HEK293T (cell line): ENCODE measurements around the gene GATAD2A.

Source experiments
- BHLHE40 ChIP-seq: fragments of 450-650 bp; IDR thresholded peaks from 2 replicates; pipeline ENCODE4 v1.6.1; 2016; ENCODE audit warnings: mild to moderate bottlenecking, moderate library complexity, borderline replicate concordance
- CTBP1 ChIP-seq: fragments of 450-650 bp; IDR thresholded peaks from 2 replicates; pipeline ENCODE4 v1.6.1; 2016; ENCODE audit warnings: borderline replicate concordance
- ELF4 ChIP-seq: fragments of 450-650 bp; IDR thresholded peaks from 2 replicates; pipeline ENCODE4 v1.6.1; 2017; ENCODE audit warnings: antibody characterized with exemption
- FOXA1 ChIP-seq: fragments of 450-650 bp; IDR thresholded peaks from 2 replicates; pipeline ENCODE4 v1.6.1; 2016; ENCODE audit warnings: mild to moderate bottlenecking
- FOXK2 ChIP-seq: fragments of 450-650 bp; IDR thresholded peaks from 2 replicates; pipeline ENCODE4 v1.6.1; 2016; ENCODE audit warnings: mild to moderate bottlenecking
- FOXM1 ChIP-seq: fragments of 450-650 bp; IDR thresholded peaks from 2 replicates; pipeline ENCODE4 v1.6.1; 2017; ENCODE audit warnings: mild to moderate bottlenecking, borderline replicate concordance
- NFRKB ChIP-seq: fragments of 450-650 bp; IDR thresholded peaks from 2 replicates; pipeline ENCODE4 v1.6.1; 2016; ENCODE audit warnings: mild to moderate bottlenecking, moderate library complexity
- SP1 ChIP-seq: fragments of 450-650 bp; IDR thresholded peaks from 2 replicates; pipeline ENCODE4 v1.6.1; 2017
- SUZ12 ChIP-seq: fragments of 450-650 bp; IDR thresholded peaks from 2 replicates; pipeline ENCODE4 v1.6.1; 2016; ENCODE audit warnings: mild to moderate bottlenecking
- TARDBP ChIP-seq: fragments of 450-650 bp; IDR thresholded peaks from 2 replicates; pipeline ENCODE4 v1.6.1; 2016

DNA sequence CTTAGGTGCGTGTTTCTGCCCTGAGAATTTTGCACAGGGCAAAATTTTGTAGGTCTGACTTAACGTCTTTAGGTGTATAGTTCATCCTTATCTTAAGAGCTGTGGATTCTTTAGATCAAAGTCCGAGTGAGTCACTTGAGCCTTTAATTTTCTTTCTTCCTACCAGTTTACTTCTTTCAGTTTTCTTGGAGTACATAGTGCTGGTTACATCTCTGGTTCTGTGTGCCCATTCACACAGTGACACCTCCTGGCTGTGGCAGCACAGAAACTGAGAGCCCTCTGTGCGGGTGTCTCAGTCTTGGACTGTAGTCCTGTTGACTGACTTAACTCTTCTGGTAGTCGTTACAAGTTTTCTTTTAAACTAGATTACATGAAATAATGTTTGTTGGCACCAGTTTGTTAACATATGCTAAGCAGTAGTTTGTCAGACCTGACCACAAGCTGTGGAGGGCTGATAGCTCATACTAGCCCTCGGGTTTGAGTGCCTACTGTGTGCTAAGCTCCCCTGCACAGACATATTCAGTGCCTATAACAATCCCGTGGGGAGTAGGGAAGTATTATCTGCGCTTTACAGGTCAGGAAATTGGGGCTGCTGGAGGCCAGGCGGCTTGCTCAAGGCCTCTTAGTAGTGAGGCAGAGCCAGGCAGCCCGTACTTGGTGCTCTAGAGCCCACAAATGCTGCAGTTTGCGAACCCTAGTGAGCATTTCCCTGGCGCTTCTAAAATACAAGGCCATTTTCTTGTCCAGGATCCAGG lies 1.6 kb downstream of the GATAD2A start:
- TF ChIP-seq CTBP1 (no peak), SP1 (no peak), SUZ12 (no peak), FOXA1 (no peak), ELF4 (no peak), NFRKB (no peak), BHLHE40 (no peak), FOXK2 (no peak), FOXM1 (no peak), TARDBP (no peak)
